NK-92 (cell line): Measurements from ENCODE around the gene MUSTN1.

Source experiments
- DNase-seq: peaks from one replicate; lab custom pipeline; 2025; ENCODE audit not compliant: unreplicated experiment; lab: John Stamatoyannopoulos, UW

The MUSTN1 gene

DNA sequence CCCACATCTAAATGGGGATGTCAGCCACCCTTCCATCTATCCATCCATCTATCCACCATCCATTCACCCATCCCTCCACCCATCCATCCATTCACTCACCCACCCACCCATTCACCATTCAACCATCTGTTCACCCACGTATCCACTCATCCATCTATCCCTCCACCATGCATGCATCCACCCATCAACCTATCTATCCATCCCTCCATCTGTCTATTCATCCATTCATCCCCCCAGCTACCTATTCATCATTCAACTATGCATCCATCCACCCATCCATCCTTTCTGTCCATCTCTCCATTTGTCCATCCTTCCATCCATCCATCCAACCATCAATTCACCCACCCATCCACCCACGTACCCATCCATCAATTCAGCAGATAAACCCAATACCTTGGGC, 25.7 kb downstream of the MUSTN1 start:
- no peak for DNase-seq

DNA sequence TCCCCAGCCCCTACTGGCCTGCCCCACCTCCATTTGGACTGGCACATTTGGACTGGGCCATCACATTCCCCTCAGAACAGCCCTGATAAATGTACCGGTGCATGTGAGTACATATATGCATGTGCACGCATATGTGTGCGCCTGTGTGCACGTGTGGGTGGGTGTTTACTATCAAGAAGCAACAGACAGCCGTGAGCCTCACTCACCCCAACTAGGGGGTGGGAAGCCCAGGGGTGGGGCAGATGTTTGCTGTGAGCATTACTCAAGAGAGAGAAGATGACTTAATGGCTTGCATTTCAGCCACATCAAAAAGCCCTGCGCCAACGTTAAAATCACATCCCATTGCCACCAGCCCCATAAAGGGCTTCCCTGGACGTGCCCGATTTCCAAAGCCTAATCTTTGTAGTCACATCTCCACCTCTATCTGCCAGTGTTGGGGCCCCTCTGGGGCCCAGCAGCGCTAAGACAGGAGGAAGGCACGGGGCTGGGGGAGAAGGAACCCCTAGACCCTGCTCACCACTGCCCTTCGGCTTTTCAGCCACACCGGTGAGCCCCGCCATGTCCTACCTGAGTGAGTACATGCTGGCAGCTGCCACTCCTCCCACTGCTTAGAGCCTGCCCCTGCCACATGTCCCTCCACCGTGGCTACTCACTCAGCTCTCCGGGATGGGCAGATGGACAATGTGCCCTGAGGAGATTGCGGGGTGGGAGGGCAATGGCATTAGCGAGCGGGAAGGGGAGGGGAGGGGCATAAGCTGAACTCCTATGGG, 29.4 kb downstream of the MUSTN1 start:
- no peak for DNase-seq

DNA sequence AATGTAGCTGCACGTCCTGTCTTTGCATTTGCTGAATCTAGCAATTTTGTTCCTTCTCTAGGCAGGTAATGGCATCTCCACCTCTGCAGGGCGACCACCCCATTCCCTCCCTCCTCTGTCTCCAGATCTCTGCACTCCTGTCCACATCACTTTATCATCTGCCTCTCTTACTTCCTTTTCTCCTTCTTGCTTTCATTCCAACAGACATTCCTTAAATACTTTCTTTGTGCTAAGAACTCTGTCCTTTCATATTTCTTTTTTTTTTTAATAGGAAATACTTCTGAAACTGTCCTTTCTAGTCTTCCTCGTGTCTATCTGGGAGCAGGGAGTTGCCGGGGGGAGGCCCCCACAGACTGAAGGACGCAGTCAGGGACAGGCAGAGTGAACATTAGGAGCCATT, 33.0 kb downstream of the MUSTN1 start:
- no peak for DNase-seq

DNA sequence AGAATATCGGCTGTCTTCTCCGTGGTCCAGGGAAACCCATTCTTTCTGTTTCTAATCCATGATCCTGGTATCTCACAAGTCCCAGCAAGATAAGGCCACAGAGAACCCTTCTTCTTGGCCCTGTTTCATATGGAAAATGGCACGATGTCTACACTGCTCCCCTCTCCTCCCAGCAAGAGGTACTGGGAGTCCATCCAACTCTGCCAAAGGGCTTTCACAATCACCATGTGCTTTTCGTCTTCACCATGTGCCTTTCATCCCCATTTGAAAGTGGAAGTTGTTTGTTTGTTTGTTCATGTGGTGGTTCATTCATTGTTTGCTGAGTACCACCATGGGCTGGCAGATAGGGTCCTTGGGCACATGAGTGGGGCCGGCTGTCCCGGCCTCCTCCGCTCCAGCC, 34.7 kb downstream of the MUSTN1 start:
- DNase-seq, result no peak

DNA sequence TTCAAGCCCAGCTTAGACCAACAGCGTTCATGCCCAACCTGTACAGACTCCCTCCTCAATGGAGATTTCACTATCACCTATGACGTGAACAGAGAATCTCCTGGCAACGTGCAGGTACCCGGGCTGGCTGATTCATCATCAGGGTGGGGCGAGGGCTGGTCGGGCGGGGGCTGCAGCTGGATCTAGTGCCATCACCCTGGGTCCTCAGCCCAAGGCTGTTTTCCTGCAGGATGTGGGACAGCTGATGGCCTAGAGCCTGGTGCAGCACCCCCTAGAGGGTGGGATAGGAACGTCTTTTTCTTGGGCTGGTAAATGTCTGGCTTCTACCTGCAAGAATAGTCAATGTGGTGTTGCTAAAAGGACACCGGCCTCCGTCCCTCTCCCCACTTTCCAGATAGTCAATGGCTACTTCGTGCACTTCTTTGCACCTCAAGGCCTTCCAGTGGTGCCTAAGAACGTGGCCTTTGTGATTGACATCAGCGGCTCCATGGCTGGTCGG, 35.8 kb downstream of the MUSTN1 start:
- no peak for DNase-seq

DNA sequence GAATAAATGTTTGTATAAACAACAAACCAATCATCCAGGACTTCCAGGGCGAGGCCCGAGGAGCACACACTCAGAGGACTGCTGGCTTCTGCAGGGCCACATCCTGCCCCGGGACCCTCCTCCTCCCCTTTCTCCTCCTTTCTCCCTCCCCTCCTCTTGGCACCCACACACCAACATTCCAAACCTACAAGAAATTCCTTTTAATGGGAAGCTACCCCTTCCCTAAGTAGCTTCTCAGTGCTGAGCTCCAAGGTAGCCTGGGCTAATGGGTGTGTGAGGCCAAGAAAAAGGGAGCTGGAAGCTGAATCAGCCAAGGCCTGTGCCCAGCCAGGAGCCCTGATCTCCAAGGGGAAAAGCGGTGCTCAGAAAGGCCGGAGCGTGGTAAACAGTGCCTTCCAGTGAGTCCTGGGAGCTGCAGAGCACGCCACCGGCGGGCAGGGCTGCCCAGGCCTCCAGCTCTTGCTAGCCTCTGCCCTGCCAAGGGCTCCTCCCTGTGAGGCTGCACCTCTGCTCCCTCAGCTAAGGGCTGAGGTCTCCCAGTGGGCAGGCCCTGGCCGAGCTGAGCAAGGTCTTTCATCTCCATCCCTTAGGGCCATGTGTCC, 36.3 kb downstream of the MUSTN1 start:
- no peak for DNase-seq

DNA sequence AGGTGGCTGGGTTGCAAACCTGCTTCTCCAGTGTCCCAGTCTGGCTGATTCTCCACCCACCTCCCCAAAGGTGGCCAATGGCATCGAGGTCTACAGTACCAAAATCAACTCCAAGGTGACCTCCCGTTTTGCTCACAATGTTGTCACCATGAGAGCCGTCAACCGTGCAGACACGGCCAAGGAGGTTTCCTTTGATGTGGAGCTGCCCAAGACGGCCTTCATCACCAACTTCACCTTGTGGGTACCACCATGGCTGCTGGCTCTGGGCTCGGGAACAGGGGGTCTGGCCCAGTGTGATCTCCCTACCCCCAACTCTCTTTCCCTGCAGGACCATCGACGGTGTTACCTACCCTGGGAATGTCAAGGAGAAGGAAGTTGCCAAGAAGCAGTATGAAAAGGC, 38.4 kb downstream of the MUSTN1 start:
- DNase-seq, result no peak

DNA sequence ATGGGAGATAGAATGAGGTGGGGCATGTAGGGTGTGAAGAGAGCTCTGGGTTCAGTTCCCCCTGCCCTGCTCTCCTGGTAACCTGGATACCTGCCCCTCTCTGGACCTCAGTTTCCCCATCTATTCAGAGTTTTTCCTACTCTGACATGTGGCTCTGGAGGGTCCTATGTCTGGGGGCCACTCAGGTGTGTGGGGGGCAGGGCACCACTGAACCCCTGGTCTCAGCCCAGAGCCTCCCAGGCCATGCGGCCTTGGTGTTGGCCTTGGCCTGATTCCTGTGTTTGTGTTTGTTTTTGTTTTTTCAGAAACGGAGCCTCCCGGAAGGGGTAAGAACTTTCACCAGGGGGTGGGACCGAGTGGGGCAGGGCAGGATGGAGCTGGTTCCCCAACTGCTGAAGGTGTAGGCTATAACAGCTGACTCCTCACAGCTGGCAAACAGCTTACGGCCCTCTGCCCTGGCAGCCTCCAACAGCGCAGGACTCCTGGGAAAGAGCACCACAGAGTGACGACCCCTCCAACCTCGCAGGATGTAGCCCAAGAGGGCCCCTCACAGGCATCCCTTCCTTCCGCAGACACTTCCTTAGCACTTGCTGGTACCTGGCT, 39.4 kb downstream of the MUSTN1 start:
- DNase-seq, result no peak

DNA sequence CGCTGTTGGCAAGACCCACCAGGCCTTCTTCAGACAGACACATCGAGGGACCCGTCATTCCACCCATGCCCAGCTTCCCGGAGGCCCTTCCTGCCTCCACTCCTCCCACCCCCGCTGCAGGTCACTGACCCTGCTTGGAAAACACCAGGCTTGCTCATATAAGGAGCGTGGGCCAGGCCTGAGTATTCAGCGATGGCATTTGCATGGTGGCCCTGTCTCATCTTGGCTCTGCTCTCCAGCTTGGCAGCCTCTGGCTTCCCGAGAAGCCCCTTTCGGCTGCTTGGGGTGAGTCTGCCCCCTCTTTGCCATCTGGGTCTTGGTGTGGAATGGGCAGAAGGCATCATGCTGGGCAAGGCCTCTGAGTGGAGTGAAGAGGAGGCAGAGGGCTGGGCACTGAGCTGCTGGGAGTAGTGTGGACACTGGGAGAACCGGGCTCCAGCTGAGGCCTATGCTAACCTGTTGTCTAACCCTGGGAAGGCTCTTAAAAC, 40.2 kb downstream of the MUSTN1 start, which contains the start of gene ITIH3:
TSS of gene ITIH3 (plus strand) at position 185 of the 488 bp plus-strand sequence. CDS start at position 193, 8 bp downstream.
- no peak for DNase-seq

DNA sequence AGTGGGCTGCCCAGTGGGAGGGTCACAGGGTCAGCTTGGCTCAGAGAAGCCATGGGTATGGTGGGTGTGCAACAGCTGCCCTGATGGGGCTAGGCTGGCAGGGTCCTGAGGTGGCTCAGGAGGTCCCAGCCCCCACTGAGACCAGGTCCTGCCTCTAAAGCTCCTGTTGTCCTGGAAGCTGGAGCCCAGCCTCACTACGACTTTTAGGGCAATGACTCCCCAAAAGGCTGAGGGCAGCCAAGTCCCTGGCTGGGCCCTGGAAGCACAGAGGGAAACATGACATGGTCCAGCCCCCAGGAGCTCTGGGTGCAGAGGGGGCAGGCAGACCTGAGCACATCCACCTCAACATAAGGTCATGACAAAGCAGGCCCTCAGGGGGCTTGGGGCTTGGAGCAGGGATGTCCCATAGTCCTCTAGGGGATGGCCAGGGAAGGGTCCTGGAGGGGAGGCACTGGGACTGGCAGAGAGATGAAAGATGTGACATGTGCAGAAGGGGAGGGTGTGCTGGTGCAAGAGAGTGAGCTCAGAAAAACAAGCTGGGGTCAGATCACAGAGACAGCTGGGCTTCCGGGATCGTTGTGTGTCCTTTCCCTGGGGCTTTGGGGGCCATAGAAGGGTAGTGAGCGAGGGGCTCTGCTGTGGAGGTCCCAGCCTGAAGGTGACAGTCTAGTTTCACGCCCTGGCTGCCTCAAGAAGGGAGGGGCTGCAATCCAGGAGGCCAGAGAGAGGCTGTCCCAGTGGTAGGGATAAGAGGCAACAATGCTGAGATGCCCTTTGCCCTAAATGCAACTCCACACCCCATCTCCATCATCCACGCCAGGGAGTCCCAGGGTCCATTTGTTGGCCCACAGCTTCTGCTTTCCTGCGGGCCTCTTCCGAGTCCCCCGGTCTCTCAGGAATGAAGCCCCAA, 40.9 kb downstream of the MUSTN1 start:
- no peak for DNase-seq

DNA sequence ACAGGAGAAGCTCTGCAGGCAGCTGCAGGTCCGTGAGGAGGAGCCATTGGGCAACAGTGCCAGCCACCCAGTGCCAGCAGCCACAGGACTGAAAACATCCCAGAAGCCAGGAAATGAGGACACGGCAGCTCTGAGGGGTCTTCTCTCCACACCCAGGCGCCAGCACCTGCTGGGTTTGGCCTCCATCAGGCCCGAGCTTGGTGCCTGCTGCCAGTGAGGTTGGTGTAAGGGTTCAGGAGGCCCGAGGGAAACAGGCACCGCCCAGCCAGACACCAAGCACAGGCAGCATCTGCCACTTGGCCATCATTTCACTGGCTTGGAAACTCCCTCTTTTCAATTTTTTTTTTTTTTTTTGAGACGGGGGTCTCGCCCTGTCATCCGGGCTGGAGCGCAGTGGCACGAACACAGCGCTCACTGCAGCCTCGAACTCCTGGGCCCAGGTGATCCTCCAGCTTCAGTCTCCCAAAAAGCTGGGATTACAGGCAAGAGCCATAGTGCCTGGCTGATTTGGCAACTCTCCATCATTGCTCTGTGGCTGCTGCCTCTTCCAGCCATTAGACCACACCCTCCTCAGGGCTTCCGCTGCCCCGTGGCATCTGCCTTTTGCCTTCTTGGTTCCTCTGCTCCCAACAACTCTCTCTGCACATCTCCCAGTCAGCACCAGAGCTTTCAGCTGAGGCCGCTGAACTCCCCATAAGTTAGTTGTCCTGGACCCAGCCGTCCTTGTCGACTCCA, 41.7 kb downstream of the MUSTN1 start:
- DNase-seq, result no peak

DNA sequence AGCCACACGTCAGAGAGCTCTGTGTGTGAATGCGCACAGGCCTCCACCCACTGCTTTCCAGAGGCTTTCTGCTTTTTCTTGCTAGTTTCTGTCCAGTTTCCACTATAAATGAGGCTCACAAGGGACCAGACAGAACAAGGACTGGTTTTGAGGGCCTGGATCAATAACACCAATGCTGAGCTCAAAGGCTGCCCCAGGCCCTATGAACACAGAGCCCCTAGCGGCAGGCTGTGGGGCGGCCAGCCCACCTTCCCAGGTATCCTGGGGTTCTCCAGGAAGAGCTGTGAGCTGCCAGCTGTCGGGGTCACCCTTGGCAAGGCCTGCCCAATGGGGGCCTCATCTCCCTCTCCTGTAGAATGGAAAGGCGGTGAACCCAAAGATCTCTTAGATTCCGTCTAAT, 42.4 kb downstream of the MUSTN1 start:
- no peak for DNase-seq

DNA sequence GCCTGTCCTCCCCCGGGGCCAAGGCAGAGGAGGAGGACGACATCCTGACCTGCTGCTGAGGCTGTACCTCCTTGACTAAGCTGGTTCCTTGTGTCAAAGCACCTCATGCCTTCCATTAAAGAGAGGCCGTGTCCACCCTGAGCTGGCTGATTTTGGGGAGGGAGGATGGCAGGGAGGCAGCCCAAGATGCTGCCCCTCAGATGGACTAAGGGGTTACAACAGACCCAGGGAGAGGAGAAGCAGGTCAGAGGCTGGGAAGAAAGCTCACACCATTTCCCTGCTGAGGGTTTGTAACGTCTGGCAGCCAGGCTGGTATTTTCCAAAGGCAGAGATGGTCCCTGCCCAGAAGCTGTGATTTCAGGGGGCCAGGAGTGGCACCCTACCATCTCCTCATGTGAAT, 42.9 kb downstream of the MUSTN1 start:
- DNase-seq, result no peak

DNA sequence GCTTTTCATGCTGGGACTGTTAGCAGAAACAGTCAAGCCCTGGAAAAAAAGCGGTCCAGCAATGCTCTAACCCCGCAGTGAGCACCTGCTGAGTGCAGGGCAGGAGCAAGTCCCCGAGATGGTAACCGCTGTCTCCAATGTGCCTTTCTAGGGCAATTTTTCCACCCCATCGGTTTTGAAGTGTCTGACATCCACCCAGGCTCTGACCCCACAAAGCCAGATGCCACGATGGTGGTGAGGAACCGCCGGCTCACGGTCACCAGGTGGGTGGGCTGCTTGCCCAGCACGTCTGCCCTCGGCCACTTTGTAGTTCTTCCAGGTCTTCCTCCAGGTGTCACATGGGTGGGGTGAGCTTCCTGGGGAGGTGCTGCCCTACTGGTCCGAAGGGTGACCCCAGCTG, 43.5 kb downstream of the MUSTN1 start:
- DNase-seq, result no peak

DNA sequence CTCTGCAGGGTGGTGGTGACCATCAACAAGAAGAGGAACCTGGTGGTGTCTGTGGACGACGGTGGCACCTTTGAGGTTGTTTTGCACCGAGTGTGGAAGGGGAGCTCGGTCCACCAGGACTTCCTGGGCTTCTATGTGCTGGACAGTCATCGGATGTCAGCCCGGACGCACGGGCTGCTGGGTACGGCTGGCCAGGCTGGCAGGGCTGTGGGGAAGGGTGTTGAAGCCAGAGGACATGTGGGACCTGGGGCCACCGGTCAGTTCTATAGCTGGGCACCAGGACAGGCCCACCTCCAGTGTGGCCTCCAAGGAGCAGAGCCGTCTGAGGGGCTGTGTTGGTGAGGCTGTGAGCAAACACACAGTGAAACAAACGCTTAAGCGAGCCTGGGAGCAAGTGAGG, 44.1 kb downstream of the MUSTN1 start:
- no peak for DNase-seq

DNA sequence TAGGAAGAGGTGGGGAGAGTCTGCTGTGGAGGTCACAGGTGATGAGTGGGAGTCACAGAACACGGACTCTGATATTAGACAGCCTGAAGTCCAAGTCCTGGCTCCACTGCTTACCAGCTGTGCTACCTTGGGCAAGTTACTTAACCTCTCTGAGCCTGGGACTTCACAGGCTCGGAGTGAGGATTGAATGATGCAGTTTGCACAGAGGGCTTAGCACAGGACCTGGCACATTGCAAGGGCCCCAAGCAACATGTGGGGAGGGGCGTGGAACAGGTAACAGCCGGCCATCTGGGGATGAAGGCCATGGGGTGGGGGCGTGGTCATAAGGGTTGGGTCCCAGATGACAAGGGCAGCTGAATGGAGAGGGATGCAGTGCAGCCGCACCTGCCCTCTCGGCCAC, 44.5 kb downstream of the MUSTN1 start:
- no peak for DNase-seq

DNA sequence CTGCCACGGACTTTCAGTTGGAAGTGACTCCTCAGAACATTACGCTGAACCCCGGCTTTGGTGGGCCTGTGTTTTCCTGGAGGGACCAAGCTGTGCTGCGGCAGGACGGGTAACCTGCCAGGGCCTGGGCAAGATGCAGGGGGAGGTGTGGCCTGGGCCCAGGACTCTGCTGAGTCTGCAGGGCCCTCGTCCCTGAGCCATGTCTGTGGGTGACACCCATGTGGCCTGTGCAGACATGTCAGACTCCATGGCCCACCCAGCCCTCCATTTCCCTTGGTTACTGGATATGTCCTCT, 45.1 kb downstream of the MUSTN1 start:
- DNase-seq, result no peak

DNA sequence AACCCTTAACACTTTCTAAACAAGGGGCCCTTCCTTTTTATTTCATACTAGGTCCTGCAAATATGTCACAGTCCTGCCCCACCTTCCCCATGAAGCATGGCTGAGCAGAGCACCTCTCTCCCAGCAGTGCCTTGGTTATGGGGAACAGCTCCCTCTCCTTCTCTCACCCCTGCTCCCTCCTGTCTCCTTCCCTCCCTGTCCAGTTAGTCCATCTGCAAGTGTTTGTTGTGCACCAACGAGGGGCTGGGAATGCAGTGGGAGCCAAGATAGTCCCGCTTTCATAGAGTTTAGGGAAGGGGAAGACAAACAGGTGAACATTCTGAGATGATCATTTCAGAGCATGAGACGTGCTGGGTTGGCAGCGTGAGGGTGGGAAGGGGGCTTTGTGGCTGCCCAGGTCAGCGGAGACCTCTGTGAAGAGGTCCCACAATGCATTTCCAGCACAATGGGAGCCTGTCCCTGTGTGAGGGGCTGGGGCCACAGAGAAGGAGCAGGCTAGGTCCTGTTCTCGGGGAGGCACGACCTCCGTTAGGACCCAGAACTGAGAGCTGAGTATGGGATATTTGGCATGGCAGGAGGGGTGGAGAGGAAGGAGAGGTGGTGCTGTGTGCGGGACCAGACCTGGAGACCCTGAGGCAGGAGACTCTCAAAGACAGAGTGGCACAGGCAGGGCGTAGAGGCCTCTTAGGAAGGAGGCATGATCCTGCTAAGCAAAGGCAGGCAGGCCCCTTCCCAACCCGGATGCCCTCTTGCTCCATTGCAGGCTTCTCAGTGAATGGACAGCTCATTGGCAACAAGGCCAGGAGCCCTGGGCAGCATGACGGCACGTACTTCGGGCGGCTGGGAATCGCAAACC, 45.7 kb downstream of the MUSTN1 start:
- no peak for DNase-seq
